GM23248 (cell line): ENCODE results near the gene PRSS33. TPM values are rescaled to one million over a fixed set of nuclear protein-coding genes. Genes with fewer than 3 reads are reported as not detected.
A peak's percentile ranks its signal among the peaks of the same experiment; 100 is the strongest.

Experiments used
- DNase-seq: peaks from one replicate; pipeline ENCODE4 v3.0.0-alpha.2; 2015
- H2AFZ ChIP-seq: fragments of 200-600 bp; sonication (generic); 2 replicates; pipeline ENCODE4 v1.6.1; 2016; ENCODE audit warnings: antibody characterized with exemption
- H3F3A ChIP-seq: fragments of 200-600 bp; sonication (generic); 2 replicates; pipeline ENCODE4 v1.6.1; 2016; ENCODE audit warnings: mild to moderate bottlenecking, antibody characterized with exemption, mixed run types; ENCODE audit not compliant: insufficient read depth
- H3K27ac ChIP-seq: fragments of 200-600 bp; sonication (generic); 2 replicates; pipeline ENCODE4 v1.5.1; 2016; ENCODE audit warnings: mild to moderate bottlenecking
- H3K27me3 ChIP-seq: fragments of 200-600 bp; sonication (generic); replicated peaks from 2 replicates; pipeline ENCODE4 v1.6.1; 2016; ENCODE audit warnings: mild to moderate bottlenecking; ENCODE audit not compliant: insufficient read depth
- H3K36me3 ChIP-seq: fragments of 200-600 bp; sonication (generic); 2 replicates; pipeline ENCODE4 v1.6.1; 2016; ENCODE audit warnings: low read depth, mild to moderate bottlenecking
- H3K4me1 ChIP-seq: fragments of 200-600 bp; sonication (generic); 2 replicates; pipeline ENCODE4 v1.6.1; 2016; ENCODE audit warnings: mild to moderate bottlenecking; ENCODE audit not compliant: insufficient read depth
- H3K4me2 ChIP-seq: fragments of 200-600 bp; sonication (generic); one replicate; pipeline ENCODE4 v1.6.1; 2016; ENCODE audit warnings: mild to moderate bottlenecking; ENCODE audit not compliant: unreplicated experiment
- H3K4me3 ChIP-seq: fragments of 200-600 bp; sonication (generic); 2 replicates; pipeline ENCODE4 v1.5.1; 2016; ENCODE audit warnings: mild to moderate bottlenecking
- H3K79me2 ChIP-seq: fragments of 200-600 bp; sonication (generic); 2 replicates; pipeline ENCODE4 v1.6.1; 2016; ENCODE audit warnings: mild to moderate bottlenecking; ENCODE audit not compliant: insufficient read depth
- H3K9ac ChIP-seq: fragments of 200-600 bp; sonication (generic); 2 replicates; pipeline ENCODE4 v1.6.1; 2016; ENCODE audit warnings: mild to moderate bottlenecking
- H3K9me2 ChIP-seq: fragments of 200-600 bp; sonication (generic); 2 replicates; pipeline ENCODE4 v1.6.1; 2016; ENCODE audit warnings: mixed run types, mild to moderate bottlenecking, moderate library complexity; ENCODE audit not compliant: insufficient read depth
- H3K9me3 ChIP-seq: fragments of 200-600 bp; sonication (generic); one replicate; pipeline ENCODE4 v1.6.1; 2017; ENCODE audit warnings: low read depth
- H4K20me1 ChIP-seq: fragments of 200-600 bp; sonication (generic); 2 replicates; pipeline ENCODE4 v1.6.0; 2016; ENCODE audit not compliant: insufficient read depth
- EZH2 ChIP-seq: fragments of 200-600 bp; sonication (generic); IDR thresholded peaks from 2 replicates; pipeline ENCODE4 v1.6.1; 2018; ENCODE audit warnings: antibody characterized with exemption, mild to moderate bottlenecking; ENCODE audit not compliant: insufficient read depth, poor library complexity, severe bottlenecking
- EZH2phosphoT487 ChIP-seq: fragments of 200-600 bp; sonication (generic); IDR thresholded peaks from 2 replicates; pipeline ENCODE4 v1.6.1; 2018; ENCODE audit warnings: antibody characterized with exemption, moderate library complexity, mild to moderate bottlenecking, low read depth; ENCODE audit not compliant: insufficient read depth
- WGBS, 2 experiments: methylation state at CpG; one replicate each; pipeline ENCODE4 v1.1.6; 2015 to 2017; ENCODE audit warnings: low lambda C conversion rate in 2 of 2, low coverage in 1 of 2; ENCODE audit errors: missing lambda C conversion rate in 2 of 2; 5-methylcytosine and 5-hydroxymethylcytosine counted together
- in situ Hi-C: fragments of 300-500 bp; cut with MboI; formaldehyde crosslinking; loops from 2 replicates; pipeline ENCODE4 v1.15.0; 2020
- polyA plus RNA-seq: library from polyadenylated mRNA; unstranded; fragments of >200 nt; fragmentation: Nextera tagmentation; extraction: Ambion mirVana; gene quantifications from 2 replicates; pipeline ENCODE4 v1.2.1, GENCODE V29; 2016
- total RNA-seq: library from RNA; depleted of rRNA; stranded (reverse); fragments of >200 nt; shearing (Covaris generic); gene quantifications from 2 replicates; pipeline ENCODE4 v1.2.3, GENCODE V29; 2014

PRSS33 gene
- total and polyA plus RNA-seq, 2 experiments from 2014 or later: not detected

- H3K79me2 ChIP-seq: peaks cover 12% of the 10 kb centered on the region
- H3K27ac ChIP-seq: no peak overlapping the region
- H3K4me2 ChIP-seq: no peak overlapping the region
- H3F3A ChIP-seq: no peaks in the 10 kb centered on the region
- 85% methylated on average over 20 of the region's 20 CpGs for WGBS, 2 experiments
- H4K20me1 ChIP-seq: no peaks in the 10 kb centered on the region
- DNase-seq: no peak
- H3K9me2 ChIP-seq: no peaks in the 10 kb centered on the region
- H2AFZ ChIP-seq: no peak overlapping the region
- in situ Hi-C loops: no loop called here
- H3K4me3 ChIP-seq: no peak overlapping the region
- peaks cover 25% of the 10 kb centered on the region for H3K27me3 ChIP-seq
- H3K36me3 ChIP-seq: no peaks in the 10 kb centered on the region
- no peak for TF ChIP-seq EZH2
- TF ChIP-seq EZH2phosphoT487: no peak
- no peaks in the 10 kb centered on the region for H3K9me3 ChIP-seq
- no peak overlapping the region for H3K9ac ChIP-seq
- H3K4me1 ChIP-seq: no peaks in the 10 kb centered on the region
These were observed 4.6 kb downstream of the PRSS33 start for GRCh38 chr16:2782583-2783351.

GRCh38 chr16:2779978-2780898, 7.1 kb downstream of the PRSS33 start:
- Histone ChIP-seq H2AFZ (no peak overlapping the region), H3K36me3 (no peaks in the 10 kb centered on the region), H3K9ac (no peak overlapping the region), H4K20me1 (no peaks in the 10 kb centered on the region), H3K27ac (no peak overlapping the region), H3K9me3 (no peaks in the 10 kb centered on the region), H3F3A (peaks cover 7% of the 10 kb centered on the region), H3K4me1 (peaks cover 9% of the 10 kb centered on the region), H3K9me2 (no peaks in the 10 kb centered on the region), H3K79me2 (peaks cover 30% of the 10 kb centered on the region), H3K4me2 (no peak overlapping the region), H3K27me3 (peaks cover 10% of the 10 kb centered on the region; the same call in 1 of the 2 replicates), H3K4me3 (no peak overlapping the region)
- in situ Hi-C loops: no loop called here
- TF ChIP-seq EZH2 (no peak), EZH2phosphoT487 (no peak)
- 66 to 67% methylated on average over 17 of the region's 17 CpGs for WGBS, 2 experiments
- no peak for DNase-seq

GRCh38 chr16:2779151-2779920, 8.0 kb downstream of the PRSS33 start:
- H4K20me1 ChIP-seq: no peaks in the 10 kb centered on the region
- 90 to 91% methylated on average over 23 of the region's 23 CpGs for WGBS, 2 experiments
- no peaks in the 10 kb centered on the region for H3K36me3 ChIP-seq
- in situ Hi-C loops: no loop called here
- no peaks in the 10 kb centered on the region for H3K9me3 ChIP-seq
- no peak overlapping the region for H3K4me2 ChIP-seq
- H3K27me3 ChIP-seq: 0 out of 2 replicates have a peak, but pooled peaks cover 1% of the 10 kb centered on the region
- H3K79me2 ChIP-seq: peaks cover 39% of the 10 kb centered on the region
- no peak for DNase-seq
- H3F3A ChIP-seq: peaks cover 12% of the 10 kb centered on the region
- no peak overlapping the region for H3K4me3 ChIP-seq
- no peak for TF ChIP-seq EZH2phosphoT487
- H3K9ac ChIP-seq: no peak overlapping the region
- peaks cover 10% of the 10 kb centered on the region for H3K4me1 ChIP-seq
- H2AFZ ChIP-seq: no peak overlapping the region
- no peaks in the 10 kb centered on the region for H3K9me2 ChIP-seq
- no peak overlapping the region for H3K27ac ChIP-seq

- Histone ChIP-seq H3K9ac (peak overlapping the region; percentile 99), H3K36me3 (0 out of 2 replicates have a peak, but pooled peaks cover 2% of the 10 kb centered on the region), H3F3A (peaks cover 20% of the 10 kb centered on the region), H3K79me2 (peaks cover 46% of the 10 kb centered on the region), H3K4me3 (peak overlapping the region; percentile 77), H2AFZ (no peak overlapping the region), H4K20me1 (no peaks in the 10 kb centered on the region), H3K27ac (peak overlapping the region; percentile 93), H3K4me1 (peaks cover 12% of the 10 kb centered on the region), H3K4me2 (peak overlapping the region; percentile 95), H3K9me2 (no peaks in the 10 kb centered on the region), H3K9me3 (no peaks in the 10 kb centered on the region), H3K27me3 (no peaks in the 10 kb centered on the region)
- in situ Hi-C loops: no loop called here
- 94 to 96% methylated on average over 12 of the region's 12 CpGs for WGBS, 2 experiments
- TF ChIP-seq EZH2phosphoT487 (no peak), EZH2 (no peak)
- no peak for DNase-seq
These were observed 8.8 kb downstream of the PRSS33 start for GRCh38 chr16:2778630-2778958.
